K562 (cell line): ENCODE results near the gene ADAMTS2. TPM values are rescaled to one million over a fixed set of nuclear protein-coding genes. Genes with fewer than 3 reads are reported as not detected.
"Not testable (repeated sequence)": the region's sequence is repeated elsewhere in the genome, so short reads cannot be mapped to it uniquely, and the experiment has no call there.

Experiments used
- ATAC-seq: fragments of 200-7000 bp; cut with Tn5 transposase; 3 replicates; pipeline ENCODE4 v1.9.1; 2020; ENCODE audit warnings: moderate library complexity
- BruUV-seq: library from RNA; stranded (reverse); fragments of 400-500 nt; replicated peaks from 2 replicates; lab custom pipeline; 2021; lab: Mats Ljungman, UMichigan
- CTCF ChIA-PET: fragments of 300-600 bp; formaldehyde crosslinking; extraction: SDS; loops from one replicate; lab custom pipeline; 2021; ENCODE audit warnings: low intra/inter-chr PET ratio; lab: Yijun Ruan, JAX
- POLR2A ChIA-PET: fragments of 300-600, 350-650 bp; sonication (Branson Sonifier 250); formaldehyde crosslinking; extraction: SDS; loops from one replicate; lab custom pipeline; 2021; ENCODE audit warnings: antibody characterized with exemption, inconsistent platforms; lab: Yijun Ruan, JAX
- DNase-seq, 4 experiments: peaks; one replicate each; pipeline versions ENCODE4 v3.0.0 to v3.0.0-alpha.2; 2011 to 2018; ENCODE audit warnings: low spot score in 3 of 4, mixed read lengths in 3 of 4; ENCODE audit errors: extremely low read depth in 1 of 4
- FAIRE-seq: peaks from 2 replicates; lab custom pipeline; 2011; peaks lifted over from hg19 to GRCh38; lab: Jason Lieb, UNC
- H2AFZ ChIP-seq: 2 replicates; pipeline ENCODE4 v1.6.0; 2011; ENCODE audit warnings: low read depth, low read length, control low read depth, inconsistent platforms
- H3K27ac ChIP-seq: fragments of 200-600 bp; 3 replicates; pipeline ENCODE4 v1.8.0; 2011; ENCODE audit warnings: low read depth, mild to moderate bottlenecking, control low read depth, inconsistent platforms, low read length, moderate library complexity, mixed read lengths; ENCODE audit errors: extremely low read depth
- H3K27me3 ChIP-seq, 2 experiments: fragments of 300-600 bp in 1 of 2; 2 replicates in 1 of 2; 3 replicates in 1 of 2; pipeline versions ENCODE4 v1.6.0 to v1.8.0; 2011; ENCODE audit warnings: inconsistent platforms in 2 of 2, low read length in 2 of 2, mild to moderate bottlenecking in 1 of 2, mixed read lengths in 1 of 2, moderate library complexity in 1 of 2; ENCODE audit not compliant: control insufficient read depth in 2 of 2, insufficient read depth in 2 of 2
- H3K36me3 ChIP-seq: fragments of 300-600 bp; 3 replicates; pipeline ENCODE4 v1.8.0; 2011; ENCODE audit warnings: mild to moderate bottlenecking, low read length, inconsistent platforms; ENCODE audit not compliant: control insufficient read depth, insufficient read depth
- H3K4me1 ChIP-seq, 2 experiments: fragments of 200-600 bp in 1 of 2; replicated peaks in 1 of 2; 2 replicates in 1 of 2; 3 replicates in 1 of 2; pipeline versions ENCODE4 v1.5.1 to v1.8.0; 2011; ENCODE audit warnings: inconsistent platforms in 2 of 2, low read length in 2 of 2, mild to moderate bottlenecking in 1 of 2, mixed read lengths in 1 of 2, moderate library complexity in 1 of 2; ENCODE audit not compliant: control insufficient read depth in 2 of 2, insufficient read depth in 2 of 2
- H3K4me2 ChIP-seq: 2 replicates; pipeline ENCODE4 v1.6.1; 2011; ENCODE audit warnings: low read length, control low read depth, inconsistent platforms, mixed read lengths; ENCODE audit not compliant: insufficient read depth
- H3K4me3 ChIP-seq: fragments of 200-600 bp; sonication (generic), shearing (Covaris generic); 2 replicates; pipeline ENCODE4 v1.5.1; 2016; ENCODE audit warnings: control low read depth, inconsistent platforms
- H3K79me2 ChIP-seq: fragments of 200-600 bp; 3 replicates; pipeline ENCODE4 v1.8.0; 2011; ENCODE audit warnings: low read length, inconsistent platforms; ENCODE audit not compliant: control insufficient read depth, insufficient read depth
- H3K9ac ChIP-seq, 2 experiments: 2 replicates each; pipeline versions ENCODE4 v1.6.0 to v1.6.1; 2011; ENCODE audit warnings: low read depth in 2 of 2, low read length in 2 of 2, control low read depth in 1 of 2, inconsistent platforms in 1 of 2, mild to moderate bottlenecking in 1 of 2, mixed read lengths in 1 of 2; ENCODE audit not compliant: insufficient read depth in 1 of 2
- H3K9me1 ChIP-seq: one replicate; pipeline ENCODE4 v1.6.0; 2011; ENCODE audit warnings: inconsistent platforms, mild to moderate bottlenecking, low read length, moderate library complexity; ENCODE audit not compliant: control insufficient read depth, insufficient read depth
- H3K9me3 ChIP-seq: replicated peaks from 2 replicates; pipeline ENCODE4 v1.5.1; 2011; ENCODE audit warnings: low read depth, low read length, inconsistent platforms; ENCODE audit not compliant: control insufficient read depth, insufficient read depth
- H4K20me1 ChIP-seq: replicated peaks from 2 replicates; pipeline ENCODE4 v1.6.1; 2011; ENCODE audit warnings: low read length, inconsistent platforms, mixed read lengths; ENCODE audit not compliant: control insufficient read depth, insufficient read depth
- CBFA2T2 ChIP-seq: fragments of 450-650 bp; conservative IDR thresholded peaks from 2 replicates; pipeline ENCODE4 v1.6.1; 2017; ENCODE audit warnings: mild to moderate bottlenecking
- FOS ChIP-seq: IDR thresholded peaks from 3 replicates; pipeline ENCODE4 v1.6.1; 2011; ENCODE audit not compliant: insufficient read length; ENCODE audit errors: extremely low read depth
- LARP7 ChIP-seq: fragments of 450-650 bp; IDR thresholded peaks from 2 replicates; pipeline ENCODE4 v1.6.1; 2016
- PHF8 ChIP-seq: fragments of 200-600 bp; sonication (generic); IDR thresholded peaks from 2 replicates; pipeline ENCODE4 v1.6.1; 2012; ENCODE audit warnings: mixed run types, mild to moderate bottlenecking, inconsistent platforms, low read length, moderate library complexity, borderline replicate concordance
- SMAD3 ChIP-seq: fragments of 450-650 bp; formaldehyde crosslinking; conservative IDR thresholded peaks from 2 replicates; pipeline ENCODE4 v1.4.0; 2020; ENCODE audit warnings: mild to moderate bottlenecking
- ZNF24 ChIP-seq: fragments of 450-650 bp; IDR thresholded peaks from 2 replicates; pipeline ENCODE4 v1.6.1; 2016
- WGBS: fragments of 100-300 bp; shearing (Covaris generic); methylation state at CpG from one replicate; pipeline ENCODE4 v1.1.6; 2016; ENCODE audit warnings: low coverage, mixed read lengths; ENCODE audit not compliant: insufficient coverage; ENCODE audit errors: missing lambda C conversion rate; 5-methylcytosine and 5-hydroxymethylcytosine counted together
- in situ Hi-C: fragments of 300-500 bp; cut with MboI; formaldehyde crosslinking; loops from 4 replicates; pipeline ENCODE4 v1.15.0; 2018; ENCODE audit warnings: inconsistent platforms, mixed read lengths
- intact Hi-C: fragments of 100-400 bp; cut with micrococcal nuclease; formaldehyde crosslinking; loops from 2 replicates; pipeline ENCODE4 v1.14.2; 2022
- polyA plus RNA-seq, 8 experiments: library from polyadenylated mRNA; depleted of rRNA in 4 of 8; stranded (reverse) in 5 of 8; unstranded in 3 of 8; fragments of >200 nt; fragmentation: Nextera tagmentation in 2 of 8; fragmentation: Illumina TruSeq in 1 of 8; extraction: Ambion mirVana in 2 of 8; extraction: Trizol in 1 of 8; gene quantifications; 2 replicates each; pipeline versions ENCODE4 v1.2.1 to v1.2.3, GENCODE V29; 2011 to 2014; ENCODE audit warnings: inconsistent platforms in 1 of 8, missing spikeins in 1 of 8
- total RNA-seq, 7 experiments: library from RNA; depleted of rRNA in 6 of 7; stranded (reverse); fragments of >200 nt in 6 of 7; fragmentation: Illumina TruSeq in 2 of 7; extraction: Trizol in 2 of 7; gene quantifications; 2 replicates each; pipeline versions ENCODE4 v1.2.1 to v1.2.3, GENCODE V29; 2011 to 2021; ENCODE audit warnings: low replicate concordance in 1 of 7

Gene ADAMTS2
- total and polyA plus RNA-seq, 9 of the 15 experiments (the other 6 are each of a cell fraction or from before 2014, with no cell fraction given): not detected

DNA sequence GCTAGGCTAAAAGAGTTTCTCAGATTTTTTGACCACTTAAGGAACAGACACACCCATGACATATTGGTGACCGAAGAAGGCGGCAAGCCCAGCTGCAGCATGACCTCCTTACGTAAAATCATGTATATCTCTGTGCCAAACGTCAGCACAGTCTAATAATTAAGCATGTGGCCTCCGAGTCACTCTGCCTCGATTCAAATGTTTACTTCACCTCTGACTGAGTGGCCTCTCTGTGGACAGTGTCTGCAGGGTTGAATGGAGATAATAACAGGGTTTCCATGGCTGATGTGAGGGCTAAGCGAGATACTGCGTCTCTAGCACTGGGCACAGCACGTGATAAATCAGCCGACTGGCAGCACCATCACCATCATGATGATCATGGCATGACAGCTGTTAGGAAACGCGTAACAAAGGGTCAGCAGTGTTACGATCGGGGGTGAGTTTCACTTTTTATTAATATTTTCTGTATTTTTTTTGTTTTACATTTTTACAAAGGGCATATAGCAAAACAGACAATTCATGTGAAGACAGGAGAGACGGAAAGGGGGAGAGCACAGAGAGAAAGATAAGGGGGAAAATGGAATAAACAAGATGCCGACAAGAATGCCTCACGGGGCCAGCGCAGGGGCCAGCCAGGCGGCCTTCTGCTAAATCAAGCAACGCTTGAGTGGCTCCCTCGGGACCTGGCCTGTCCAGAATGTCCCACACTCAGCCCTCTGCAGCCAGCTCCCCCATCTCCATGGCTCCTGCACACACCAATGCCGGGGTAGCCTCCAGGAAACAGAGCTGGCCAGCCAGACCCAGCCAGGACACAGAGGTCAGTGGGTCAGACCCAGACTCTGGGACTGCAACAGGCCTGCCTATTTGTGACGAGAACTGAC, 60.3 kb downstream of the ADAMTS2 start:
- in situ Hi-C loops: no loop called here
- H3K4me3 ChIP-seq: no peak overlapping the region
- ATAC-seq: no peak
- H3K4me2 ChIP-seq: no peak overlapping the region
- CTCF ChIA-PET: no interaction called here
- no peak overlapping the region for H3K27ac ChIP-seq
- POLR2A ChIA-PET: interaction anchor here (0.6 kb wide), 2 partner anchors 89 to 302 kb away, joined by 3 read pairs; no protein-coding TSS in a partner anchor
- no peaks in the 10 kb centered on the region for H3K36me3 ChIP-seq
- H4K20me1 ChIP-seq: no peaks in the 10 kb centered on the region
- DNase-seq: no peak
- no TSS peak for BruUV-seq
- intact Hi-C loops: no loop called here
- no peaks in the 10 kb centered on the region for H3K9me3 ChIP-seq
- H3K4me1 ChIP-seq: no peaks in the 10 kb centered on the region
- H2AFZ ChIP-seq: no peak overlapping the region
- 2% methylated on average over 23 of the region's 23 CpGs for WGBS
- FAIRE-seq: no peak
- no peak overlapping the region for H3K9ac ChIP-seq
- no peaks in the 10 kb centered on the region for H3K9me1 ChIP-seq
- no peak for TF ChIP-seq LARP7
- TF ChIP-seq SMAD3: no peak
- no peak for TF ChIP-seq ZNF24
- no peak for TF ChIP-seq FOS
- no peak for TF ChIP-seq CBFA2T2
- TF ChIP-seq PHF8: no peak
- no peaks in the 10 kb centered on the region for H3K79me2 ChIP-seq
- H3K27me3 ChIP-seq: peaks cover 14 to 48% of the 10 kb centered on the region in 2 experiments

DNA sequence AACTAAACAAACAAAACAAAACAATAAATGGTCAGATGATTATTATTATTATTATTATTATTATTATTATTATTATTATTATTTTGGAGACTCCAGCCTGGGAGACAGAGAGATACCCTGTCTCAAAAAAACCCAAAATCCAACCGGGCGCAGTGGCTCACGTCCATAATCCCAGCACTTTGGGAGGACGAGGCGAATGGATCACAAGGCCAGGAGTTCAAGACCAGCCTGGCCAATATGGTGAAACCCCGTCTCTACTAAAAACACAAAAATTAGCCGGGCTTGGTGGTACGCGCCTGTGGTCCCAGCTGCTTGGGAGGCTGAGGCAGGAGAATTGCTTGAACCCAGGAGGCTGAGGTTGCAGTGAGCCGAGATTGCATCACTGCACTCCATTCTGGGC, 61.4 kb downstream of the ADAMTS2 start:
- DNase-seq, H3K79me2 ChIP-seq, H4K20me1 ChIP-seq, CTCF ChIA-PET, H3K36me3 ChIP-seq, H3K4me1 ChIP-seq, BruUV-seq, H3K9me3 ChIP-seq, H3K4me3 ChIP-seq, intact Hi-C loops, H2AFZ ChIP-seq, FAIRE-seq, ATAC-seq, H3K27ac ChIP-seq, H3K4me2 ChIP-seq, in situ Hi-C loops, H3K9ac ChIP-seq, POLR2A ChIA-PET, H3K9me1 ChIP-seq: not testable (repeated sequence)
- 0% methylated on average over 10 of the region's 10 CpGs for WGBS
- H3K27me3 ChIP-seq: peaks cover 14 to 41% of the 10 kb centered on the region in 2 experiments
